SK-N-SH treated with all-trans-retinoic acid at 6 μM for 48 hours (cell line): ENCODE data around the gene TMEFF2.

Source experiments
- ATAC-seq: fragments of 200-7000 bp; cut with Tn5 transposase; 3 replicates; pipeline ENCODE4 v1.9.1; 2020; ENCODE audit warnings: mild to moderate bottlenecking, moderate library complexity
- ARNTL ChIP-seq: fragments of 450-650 bp; formaldehyde crosslinking; IDR thresholded peaks from 2 replicates; pipeline ENCODE4 v1.5.0; 2020; ENCODE audit warnings: low read depth, mild to moderate bottlenecking, moderate library complexity, borderline replicate concordance
- BACH2 ChIP-seq: fragments of 250-450 bp; sonication (Bioruptor Pico); IDR thresholded peaks from 2 replicates; pipeline ENCODE4 v1.9.0; 2021; ENCODE audit warnings: mild to moderate bottlenecking, borderline replicate concordance
- CSDC2 ChIP-seq: fragments of 250-450 bp; sonication (Bioruptor Pico); IDR thresholded peaks from 2 replicates; pipeline ENCODE4 v1.5.0; 2020; ENCODE audit warnings: mild to moderate bottlenecking, moderate library complexity
- CSRNP3 ChIP-seq: fragments of 250-450 bp; sonication (Bioruptor Pico); IDR thresholded peaks from 2 replicates; pipeline ENCODE4 v1.5.1; 2021; ENCODE audit warnings: mild to moderate bottlenecking, moderate library complexity
- ESRRG ChIP-seq: fragments of 250-450 bp; sonication (Bioruptor Pico); IDR thresholded peaks from 2 replicates; pipeline ENCODE4 v1.6.1; 2021; ENCODE audit warnings: mild to moderate bottlenecking
- GLIS3 ChIP-seq: fragments of 250-450 bp; sonication (Bioruptor Pico); IDR thresholded peaks from 2 replicates; pipeline ENCODE4 v1.5.0; 2020; ENCODE audit warnings: mild to moderate bottlenecking, moderate library complexity
- ISL1 ChIP-seq: fragments of 250-450 bp; sonication (Bioruptor Pico); IDR thresholded peaks from 2 replicates; pipeline ENCODE4 v2.1.2; 2022; ENCODE audit warnings: mild to moderate bottlenecking, moderate library complexity
- OSR1 ChIP-seq: fragments of 250-450 bp; sonication (Bioruptor Pico); IDR thresholded peaks from 2 replicates; pipeline ENCODE4 v1.8.0; 2022; ENCODE audit warnings: moderate library complexity, mild to moderate bottlenecking, inconsistent platforms
- PPARA ChIP-seq: fragments of 250-450 bp; sonication (Bioruptor Pico); IDR thresholded peaks from 2 replicates; pipeline ENCODE4 v1.5.0; 2020; ENCODE audit warnings: mild to moderate bottlenecking, borderline replicate concordance
- RARB ChIP-seq: fragments of 250-450 bp; sonication (Bioruptor Pico); IDR thresholded peaks from 2 replicates; pipeline ENCODE4 v1.8.0; 2021; ENCODE audit warnings: mild to moderate bottlenecking, moderate library complexity
- SNAI2 ChIP-seq: fragments of 250-450 bp; sonication (Bioruptor Pico); IDR thresholded peaks from 2 replicates; pipeline ENCODE4 v1.5.0; 2020; ENCODE audit warnings: mild to moderate bottlenecking, moderate library complexity
- TCF4 ChIP-seq: fragments of 250-450 bp; sonication (Bioruptor Pico); IDR thresholded peaks from 2 replicates; pipeline ENCODE4 v1.8.0; 2021; ENCODE audit warnings: mild to moderate bottlenecking, moderate library complexity, borderline replicate concordance
- ZFP3 ChIP-seq: fragments of 250-450 bp; sonication (Bioruptor Pico); IDR thresholded peaks from 2 replicates; pipeline ENCODE4 v1.5.0; 2020; ENCODE audit warnings: mild to moderate bottlenecking, moderate library complexity
- ZNF565 ChIP-seq: fragments of 450-650 bp; formaldehyde crosslinking; conservative IDR thresholded peaks from 2 replicates; pipeline ENCODE4 v1.5.0; 2020; ENCODE audit warnings: low read depth, mild to moderate bottlenecking, moderate library complexity
- ZNF70 ChIP-seq: fragments of 450-650 bp; formaldehyde crosslinking; IDR thresholded peaks from 2 replicates; pipeline ENCODE4 v1.5.0; 2020; ENCODE audit warnings: mild to moderate bottlenecking, moderate library complexity
- ZNF8 ChIP-seq: fragments of 450-650 bp; formaldehyde crosslinking; IDR thresholded peaks from 2 replicates; pipeline ENCODE4 v1.5.0; 2020; ENCODE audit warnings: mild to moderate bottlenecking, moderate library complexity
- TF ChIP-seq, protein P1 (sequence below): fragments of 250-450 bp; sonication (Bioruptor Pico); IDR thresholded peaks from 2 replicates; pipeline ENCODE4 v1.8.0; 2021; ENCODE audit warnings: low read depth, mild to moderate bottlenecking, moderate library complexity, borderline replicate concordance
- TF ChIP-seq, protein P2 (sequence below): fragments of 250-450 bp; sonication (Bioruptor Pico); IDR thresholded peaks from 2 replicates; pipeline ENCODE4 v1.5.1; 2020; ENCODE audit warnings: low read depth, mild to moderate bottlenecking, moderate library complexity
- TF ChIP-seq, protein P3 (sequence below): fragments of 250-450 bp; sonication (Bioruptor Pico); IDR thresholded peaks from 2 replicates; pipeline ENCODE4 v1.5.0; 2020; ENCODE audit warnings: mild to moderate bottlenecking, moderate library complexity

Gene TMEFF2

DNA sequence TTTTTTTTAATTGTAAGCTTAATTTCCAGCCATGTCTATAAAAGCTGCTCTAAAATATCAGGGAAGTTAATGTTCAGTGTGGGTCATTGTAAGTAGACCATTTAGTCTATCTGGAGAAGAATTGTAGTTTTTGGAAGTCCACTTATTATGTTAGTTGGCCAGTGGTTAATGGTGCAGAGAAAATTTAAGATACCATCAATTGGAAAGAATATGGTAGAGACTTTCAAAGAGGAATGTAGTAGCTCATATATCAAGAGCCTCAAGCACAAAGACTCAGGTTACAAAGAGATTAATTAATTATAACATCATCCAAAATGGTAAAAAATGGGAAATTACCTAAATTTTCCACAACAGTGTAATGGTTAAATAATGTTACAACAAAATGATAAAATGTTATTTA, 220.1 kb downstream of the TMEFF2 start (continued):
- TF ChIP-seq, protein P1, sequence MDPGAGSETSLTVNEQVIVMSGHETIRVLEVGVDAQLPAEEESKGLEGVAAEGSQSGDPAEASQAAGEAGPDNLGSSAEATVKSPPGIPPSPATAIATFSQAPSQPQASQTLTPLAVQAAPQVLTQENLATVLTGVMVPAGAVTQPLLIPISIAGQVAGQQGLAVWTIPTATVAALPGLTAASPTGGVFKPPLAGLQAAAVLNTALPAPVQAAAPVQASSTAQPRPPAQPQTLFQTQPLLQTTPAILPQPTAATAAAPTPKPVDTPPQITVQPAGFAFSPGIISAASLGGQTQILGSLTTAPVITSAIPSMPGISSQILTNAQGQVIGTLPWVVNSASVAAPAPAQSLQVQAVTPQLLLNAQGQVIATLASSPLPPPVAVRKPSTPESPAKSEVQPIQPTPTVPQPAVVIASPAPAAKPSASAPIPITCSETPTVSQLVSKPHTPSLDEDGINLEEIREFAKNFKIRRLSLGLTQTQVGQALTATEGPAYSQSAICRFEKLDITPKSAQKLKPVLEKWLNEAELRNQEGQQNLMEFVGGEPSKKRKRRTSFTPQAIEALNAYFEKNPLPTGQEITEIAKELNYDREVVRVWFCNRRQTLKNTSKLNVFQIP (CRISPR knock-in tag), result no peak
- TF ChIP-seq ZNF565 (CRISPR knock-in tag), result no peak
- no peak for TF ChIP-seq ZFP3
- no peak for TF ChIP-seq CSDC2
- no peak for TF ChIP-seq ZNF8
- no peak for TF ChIP-seq ZNF70 (CRISPR knock-in tag)
- TF ChIP-seq RARB (CRISPR knock-in tag), result no peak
- no peak for TF ChIP-seq ARNTL (CRISPR knock-in tag)
- no peak for TF ChIP-seq BACH2
- TF ChIP-seq, all 23 proteins: peak for 0

- no peak for ATAC-seq
- TF ChIP-seq ZNF70 (CRISPR knock-in tag) (no peak), PPARA (CRISPR knock-in tag) (no peak), TCF4 (CRISPR knock-in tag) (no peak), GLIS3 (CRISPR knock-in tag) (no peak), ZNF565 (CRISPR knock-in tag) (no peak)
- TF ChIP-seq, protein P1 (CRISPR knock-in tag), result no peak
- TF ChIP-seq, all 23 proteins: peak for 0
Observed at GRCh38 chr2:191970867-191971266, 223.9 kb downstream of the TMEFF2 start.

- no peak for ATAC-seq
- no peak for TF ChIP-seq CSDC2
- TF ChIP-seq, protein P2, sequence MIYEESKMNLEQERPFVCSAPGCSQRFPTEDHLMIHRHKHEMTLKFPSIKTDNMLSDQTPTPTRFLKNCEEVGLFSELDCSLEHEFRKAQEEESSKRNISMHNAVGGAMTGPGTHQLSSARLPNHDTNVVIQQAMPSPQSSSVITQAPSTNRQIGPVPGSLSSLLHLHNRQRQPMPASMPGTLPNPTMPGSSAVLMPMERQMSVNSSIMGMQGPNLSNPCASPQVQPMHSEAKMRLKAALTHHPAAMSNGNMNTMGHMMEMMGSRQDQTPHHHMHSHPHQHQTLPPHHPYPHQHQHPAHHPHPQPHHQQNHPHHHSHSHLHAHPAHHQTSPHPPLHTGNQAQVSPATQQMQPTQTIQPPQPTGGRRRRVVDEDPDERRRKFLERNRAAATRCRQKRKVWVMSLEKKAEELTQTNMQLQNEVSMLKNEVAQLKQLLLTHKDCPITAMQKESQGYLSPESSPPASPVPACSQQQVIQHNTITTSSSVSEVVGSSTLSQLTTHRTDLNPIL (CRISPR knock-in tag), result no peak
- no peak for TF ChIP-seq CSRNP3 (CRISPR knock-in tag)
- no peak for TF ChIP-seq SNAI2 (CRISPR knock-in tag)
- no peak for TF ChIP-seq GLIS3 (CRISPR knock-in tag)
- no peak for TF ChIP-seq ZFP3
- TF ChIP-seq, protein P3, sequence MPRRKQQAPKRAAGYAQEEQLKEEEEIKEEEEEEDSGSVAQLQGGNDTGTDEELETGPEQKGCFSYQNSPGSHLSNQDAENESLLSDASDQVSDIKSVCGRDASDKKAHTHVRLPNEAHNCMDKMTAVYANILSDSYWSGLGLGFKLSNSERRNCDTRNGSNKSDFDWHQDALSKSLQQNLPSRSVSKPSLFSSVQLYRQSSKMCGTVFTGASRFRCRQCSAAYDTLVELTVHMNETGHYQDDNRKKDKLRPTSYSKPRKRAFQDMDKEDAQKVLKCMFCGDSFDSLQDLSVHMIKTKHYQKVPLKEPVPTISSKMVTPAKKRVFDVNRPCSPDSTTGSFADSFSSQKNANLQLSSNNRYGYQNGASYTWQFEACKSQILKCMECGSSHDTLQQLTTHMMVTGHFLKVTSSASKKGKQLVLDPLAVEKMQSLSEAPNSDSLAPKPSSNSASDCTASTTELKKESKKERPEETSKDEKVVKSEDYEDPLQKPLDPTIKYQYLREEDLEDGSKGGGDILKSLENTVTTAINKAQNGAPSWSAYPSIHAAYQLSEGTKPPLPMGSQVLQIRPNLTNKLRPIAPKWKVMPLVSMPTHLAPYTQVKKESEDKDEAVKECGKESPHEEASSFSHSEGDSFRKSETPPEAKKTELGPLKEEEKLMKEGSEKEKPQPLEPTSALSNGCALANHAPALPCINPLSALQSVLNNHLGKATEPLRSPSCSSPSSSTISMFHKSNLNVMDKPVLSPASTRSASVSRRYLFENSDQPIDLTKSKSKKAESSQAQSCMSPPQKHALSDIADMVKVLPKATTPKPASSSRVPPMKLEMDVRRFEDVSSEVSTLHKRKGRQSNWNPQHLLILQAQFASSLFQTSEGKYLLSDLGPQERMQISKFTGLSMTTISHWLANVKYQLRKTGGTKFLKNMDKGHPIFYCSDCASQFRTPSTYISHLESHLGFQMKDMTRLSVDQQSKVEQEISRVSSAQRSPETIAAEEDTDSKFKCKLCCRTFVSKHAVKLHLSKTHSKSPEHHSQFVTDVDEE (CRISPR knock-in tag), result no peak
- no peak for TF ChIP-seq ZNF70 (CRISPR knock-in tag)
- TF ChIP-seq ZNF8, result no peak
- TF ChIP-seq, protein P1 (CRISPR knock-in tag), result no peak
- no peak for TF ChIP-seq OSR1 (CRISPR knock-in tag)
- no peak for TF ChIP-seq TCF4 (CRISPR knock-in tag)
- TF ChIP-seq ESRRG (CRISPR knock-in tag), result no peak
- no peak for TF ChIP-seq ISL1 (CRISPR knock-in tag)
- no peak for TF ChIP-seq RARB (CRISPR knock-in tag)
Observed at GRCh38 chr2:191968120-191968519, 226.6 kb downstream of the TMEFF2 start.
